Measurements from ENCODE around the gene RAD51B. TPM values are rescaled to one million over a fixed set of nuclear protein-coding genes. Genes with fewer than 3 reads are reported as not detected.

Gene RAD51B
- total RNA-seq, 2 donors from 2014 or later, result 9.3 to 12.1 TPM

DNA sequence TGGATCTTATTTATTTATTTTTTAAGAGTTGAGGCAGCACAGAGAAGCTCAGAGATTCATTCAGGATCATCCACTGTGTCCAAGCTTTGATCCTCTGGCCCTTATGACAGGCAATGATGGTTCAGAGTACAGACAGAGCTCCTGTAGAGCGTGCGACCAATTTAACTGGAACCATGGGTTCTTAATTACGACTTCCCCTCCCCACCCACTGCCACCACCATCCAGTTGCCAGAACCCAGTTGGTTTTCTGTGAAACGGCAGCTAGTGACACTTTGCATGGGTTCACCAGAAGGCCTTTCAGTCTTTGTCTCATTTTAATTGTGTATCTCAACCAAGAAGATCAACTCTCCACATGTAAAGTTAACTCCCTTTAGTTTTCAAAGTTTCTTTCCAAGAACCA, 495.1 kb downstream of the RAD51B start:
- Histone ChIP-seq H3K9me3 (no peaks in the 10 kb centered on the region), H3K4me3 (no peak overlapping the region), H3K27me3 (replicated peaks; ENCODE audit: insufficient read depth) (no peaks in the 10 kb centered on the region), H3K36me3 (no peaks in the 10 kb centered on the region), H3K27ac (no peak overlapping the region), H3K4me1 (ENCODE audit: control insufficient read depth in 1 of 2, low read depth in 2 of 2) (peaks cover 5 to 15% of the 10 kb centered on the region in 2 donors)
- TF ChIP-seq, protein P1, sequence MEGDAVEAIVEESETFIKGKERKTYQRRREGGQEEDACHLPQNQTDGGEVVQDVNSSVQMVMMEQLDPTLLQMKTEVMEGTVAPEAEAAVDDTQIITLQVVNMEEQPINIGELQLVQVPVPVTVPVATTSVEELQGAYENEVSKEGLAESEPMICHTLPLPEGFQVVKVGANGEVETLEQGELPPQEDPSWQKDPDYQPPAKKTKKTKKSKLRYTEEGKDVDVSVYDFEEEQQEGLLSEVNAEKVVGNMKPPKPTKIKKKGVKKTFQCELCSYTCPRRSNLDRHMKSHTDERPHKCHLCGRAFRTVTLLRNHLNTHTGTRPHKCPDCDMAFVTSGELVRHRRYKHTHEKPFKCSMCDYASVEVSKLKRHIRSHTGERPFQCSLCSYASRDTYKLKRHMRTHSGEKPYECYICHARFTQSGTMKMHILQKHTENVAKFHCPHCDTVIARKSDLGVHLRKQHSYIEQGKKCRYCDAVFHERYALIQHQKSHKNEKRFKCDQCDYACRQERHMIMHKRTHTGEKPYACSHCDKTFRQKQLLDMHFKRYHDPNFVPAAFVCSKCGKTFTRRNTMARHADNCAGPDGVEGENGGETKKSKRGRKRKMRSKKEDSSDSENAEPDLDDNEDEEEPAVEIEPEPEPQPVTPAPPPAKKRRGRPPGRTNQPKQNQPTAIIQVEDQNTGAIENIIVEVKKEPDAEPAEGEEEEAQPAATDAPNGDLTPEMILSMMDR (IDR thresholded peaks at IDR 0.05), result no peak
- ATAC-seq (ENCODE audit: insufficient number of reproducible peaks, low FRiP score, low read depth), result no peak
- DNase-seq (ENCODE audit: low spot score), result no peak

- H3K27ac ChIP-seq, result no peak overlapping the region
- DNase-seq (ENCODE audit: low spot score) (no peak), ATAC-seq (ENCODE audit: insufficient number of reproducible peaks, low FRiP score, low read depth) (no peak)
- peaks cover under 1 to 15% of the 10 kb centered on the region in 2 donors for H3K4me1 ChIP-seq (ENCODE audit: control insufficient read depth in 1 of 2, low read depth in 2 of 2)
- no peaks in the 10 kb centered on the region for H3K9me3 ChIP-seq
- H3K27me3 ChIP-seq (replicated peaks; ENCODE audit: insufficient read depth), result no peaks in the 10 kb centered on the region
- no peaks in the 10 kb centered on the region for H3K36me3 ChIP-seq
- no peak overlapping the region for H3K4me3 ChIP-seq
- TF ChIP-seq, protein P1 (IDR thresholded peaks at IDR 0.05), result no peak
Measured at GRCh38 chr14:68315081-68315480, 495.5 kb downstream of the RAD51B start.

- no peaks in the 10 kb centered on the region for H3K36me3 ChIP-seq
- no peak overlapping the region for H3K4me3 ChIP-seq
- DNase-seq (ENCODE audit: low spot score), result no peak
- no peaks in the 10 kb centered on the region for H3K9me3 ChIP-seq
- ATAC-seq (ENCODE audit: insufficient number of reproducible peaks, low FRiP score, low read depth), result no peak
- H3K27ac ChIP-seq, result no peak overlapping the region
- H3K27me3 ChIP-seq (replicated peaks; ENCODE audit: insufficient read depth), result no peaks in the 10 kb centered on the region
- peaks cover 0 to 20% of the 10 kb centered on the region in 2 donors for H3K4me1 ChIP-seq (ENCODE audit: control insufficient read depth in 1 of 2, low read depth in 2 of 2)
- TF ChIP-seq, protein P1 (IDR thresholded peaks at IDR 0.05), result no peak
Measured at GRCh38 chr14:68316078-68316868, 496.7 kb downstream of the RAD51B start.

DNA sequence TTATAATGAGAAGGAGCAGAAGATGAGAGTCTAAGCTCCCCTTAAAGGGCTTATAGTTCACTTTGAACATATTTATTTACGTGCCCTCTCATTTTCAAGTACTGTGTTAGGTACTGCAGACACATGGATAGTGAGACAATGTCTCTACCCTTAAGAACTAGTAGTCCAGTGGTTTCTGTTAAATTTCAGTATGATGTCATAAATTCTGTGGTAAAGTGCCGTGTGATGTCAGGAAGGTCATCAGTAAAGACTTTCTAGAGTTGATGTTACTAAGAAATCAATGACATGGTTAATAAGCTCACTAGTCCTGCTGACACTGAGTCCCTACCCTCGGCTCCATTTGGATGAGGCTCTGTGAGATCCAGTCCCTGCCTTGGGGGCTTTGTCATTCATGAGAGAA, 497.7 kb downstream of the RAD51B start:
- Histone ChIP-seq H3K4me1 (ENCODE audit: control insufficient read depth in 1 of 2, low read depth in 2 of 2) (peaks cover 0 to 21% of the 10 kb centered on the region in 2 donors), H3K4me3 (no peak overlapping the region), H3K36me3 (no peaks in the 10 kb centered on the region), H3K27ac (no peak overlapping the region), H3K9me3 (no peaks in the 10 kb centered on the region), H3K27me3 (replicated peaks; ENCODE audit: insufficient read depth) (no peaks in the 10 kb centered on the region)
- TF ChIP-seq, protein P1 (IDR thresholded peaks at IDR 0.05), result no peak
- ATAC-seq (ENCODE audit: insufficient number of reproducible peaks, low FRiP score, low read depth), result no peak
- no peak for DNase-seq (ENCODE audit: low spot score)

- Histone ChIP-seq H3K36me3 (no peaks in the 10 kb centered on the region), H3K9me3 (no peaks in the 10 kb centered on the region), H3K27ac (no peak overlapping the region), H3K4me1 (ENCODE audit: control insufficient read depth in 1 of 2, low read depth in 2 of 2) (peaks cover 0 to 33% of the 10 kb centered on the region in 2 donors), H3K27me3 (replicated peaks; ENCODE audit: insufficient read depth) (no peaks in the 10 kb centered on the region), H3K4me3 (no peak overlapping the region)
- DNase-seq (ENCODE audit: low spot score) (no peak), ATAC-seq (ENCODE audit: insufficient number of reproducible peaks, low FRiP score, low read depth) (no peak)
- TF ChIP-seq, protein P1 (IDR thresholded peaks at IDR 0.05), result no peak
Measured at GRCh38 chr14:68318828-68319227, 499.2 kb downstream of the RAD51B start.

Measured in thoracic aorta (tissue), 2 donors.